GM08714 (cell line): ENCODE data around the gene ERBB4.
"Not testable (repeated sequence)": the region's sequence is repeated elsewhere in the genome, so short reads cannot be mapped to it uniquely, and the experiment has no call there.

Experiments
- H3K4me3 ChIP-seq: fragments of 200-500 bp; sonication (Bioruptor generic); 2 replicates; pipeline ENCODE4 v1.5.1; 2014; ENCODE audit warnings: mild to moderate bottlenecking, low read length, inconsistent platforms
- ZNF274 ChIP-seq: IDR thresholded peaks from 2 replicates; pipeline ENCODE4 v1.6.1; 2012; ENCODE audit warnings: mild to moderate bottlenecking, low read depth, low read length

Gene ERBB4

GRCh38 chr2:211598238-211598637 is 940.4 kb downstream of the ERBB4 start:
- TF ChIP-seq ZNF274, result no peak
- no peak overlapping the region for H3K4me3 ChIP-seq

GRCh38 chr2:211592006-211592405 is 946.6 kb downstream of the ERBB4 start:
- not testable (repeated sequence) for H3K4me3 ChIP-seq

- no peak for TF ChIP-seq ZNF274
- H3K4me3 ChIP-seq, result no peak overlapping the region
Measured at GRCh38 chr2:211591426-211591825, 947.2 kb downstream of the ERBB4 start.

- H3K4me3 ChIP-seq, result no peak overlapping the region
- TF ChIP-seq ZNF274, result no peak
Measured at GRCh38 chr2:211568439-211568838, 970.2 kb downstream of the ERBB4 start.

DNA sequence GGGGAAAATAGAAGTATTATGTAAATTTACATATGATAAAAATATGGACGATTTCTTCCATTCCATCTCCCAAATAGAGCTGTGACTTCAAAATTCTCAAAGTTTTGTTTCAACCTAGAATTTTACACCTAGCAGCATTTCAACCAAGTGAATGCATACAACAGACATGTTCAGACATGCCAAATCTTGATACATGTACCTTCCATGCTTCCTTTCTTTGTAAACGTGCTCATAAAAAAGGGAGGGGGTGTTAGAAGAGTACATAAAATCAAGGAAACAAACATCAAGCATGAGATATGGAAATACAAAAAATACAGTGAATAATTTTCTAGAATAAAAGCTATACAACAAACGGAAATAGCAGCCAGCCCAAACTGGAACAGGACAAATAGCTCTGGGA is 974.2 kb downstream of the ERBB4 start:
- H3K4me3 ChIP-seq, result no peak overlapping the region
- TF ChIP-seq ZNF274, result no peak

DNA sequence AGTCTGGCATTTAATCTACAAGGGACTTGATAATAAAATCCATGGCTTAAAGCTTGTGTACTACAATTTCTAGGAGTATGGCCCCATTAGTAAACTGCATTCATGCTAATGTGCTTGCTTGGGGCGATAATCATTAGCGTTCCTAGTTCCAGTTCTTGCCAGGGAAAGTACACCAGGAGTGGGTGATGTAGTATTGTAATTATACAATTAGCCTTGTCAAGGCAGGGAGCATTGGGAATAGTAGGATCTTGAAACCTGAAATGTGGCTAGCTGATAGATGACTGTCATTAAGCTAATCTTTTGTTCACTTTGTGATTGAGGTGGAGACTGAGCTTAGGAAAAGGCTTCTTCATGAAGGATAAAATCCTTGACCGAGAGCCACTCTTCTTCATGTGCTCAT is 993.0 kb downstream of the ERBB4 start:
- TF ChIP-seq ZNF274, result no peak
- no peak overlapping the region for H3K4me3 ChIP-seq

DNA sequence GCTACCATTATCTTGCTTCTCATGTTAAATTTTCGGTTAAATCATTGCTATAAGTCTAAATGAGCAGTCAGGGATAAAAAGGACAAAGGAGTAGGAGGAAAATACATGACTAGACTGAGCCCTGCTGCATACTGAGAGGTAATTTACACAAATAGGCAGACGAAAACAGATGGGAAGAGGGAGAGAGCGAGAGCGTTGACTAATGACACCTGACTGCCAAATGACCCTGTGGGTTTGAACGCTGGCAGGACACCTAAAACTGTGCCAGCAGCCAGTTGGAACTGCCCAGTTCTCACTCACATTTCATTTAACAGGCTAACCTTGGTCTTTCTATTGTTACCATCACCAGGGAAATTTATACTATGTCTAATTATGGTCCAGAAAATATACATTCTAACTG is 1004.0 kb downstream of the ERBB4 start:
- TF ChIP-seq ZNF274, result no peak

DNA sequence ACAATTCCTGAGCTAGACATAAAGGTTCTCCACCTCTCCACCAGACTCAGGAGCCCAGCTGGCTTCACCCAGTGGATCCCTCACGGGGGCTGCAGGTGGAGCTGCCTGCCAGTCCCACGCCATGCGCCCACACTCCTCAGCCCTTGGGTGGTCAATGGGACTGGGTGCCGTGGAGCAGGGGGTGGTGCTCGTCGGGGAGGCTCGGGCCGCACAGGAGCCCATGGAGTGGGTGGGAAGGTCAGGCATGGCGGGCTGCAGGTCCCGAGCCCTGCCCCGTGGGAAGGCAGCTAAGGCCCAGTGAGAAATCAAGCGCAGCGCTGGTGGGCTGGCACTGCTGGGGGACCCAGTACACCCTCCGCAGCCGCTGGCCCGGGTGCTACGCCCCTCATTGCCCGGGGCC is 1014.4 kb downstream of the ERBB4 start:
- H3K4me3 ChIP-seq, result not testable (repeated sequence)

More for the DNA sequence above, 1004.0 kb downstream of the ERBB4 start:
- H3K4me3 ChIP-seq, result no peak overlapping the region

DNA sequence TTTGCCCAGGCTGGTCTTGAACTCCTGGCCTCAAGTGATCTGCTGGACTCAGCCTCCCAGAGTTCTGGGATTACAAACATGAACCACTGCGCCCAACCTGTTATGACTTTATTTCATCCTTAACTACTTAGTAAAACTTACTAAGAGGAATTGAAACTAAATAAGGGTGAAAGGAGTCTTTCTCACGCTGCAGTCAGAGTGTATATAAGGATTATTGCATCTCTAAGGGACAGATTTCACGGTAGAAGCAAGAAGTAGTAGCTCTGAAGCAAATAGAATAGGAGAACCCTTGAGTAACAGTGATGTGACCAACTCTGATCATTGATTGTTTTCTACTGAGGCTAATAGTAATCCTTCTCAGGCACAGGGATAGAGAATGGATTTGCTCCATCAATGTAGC is 1022.1 kb downstream of the ERBB4 start:
- no peak overlapping the region for H3K4me3 ChIP-seq
- no peak for TF ChIP-seq ZNF274

- TF ChIP-seq ZNF274, result no peak
- no peak overlapping the region for H3K4me3 ChIP-seq
Measured at GRCh38 chr2:211514049-211514448, 1024.6 kb downstream of the ERBB4 start.

DNA sequence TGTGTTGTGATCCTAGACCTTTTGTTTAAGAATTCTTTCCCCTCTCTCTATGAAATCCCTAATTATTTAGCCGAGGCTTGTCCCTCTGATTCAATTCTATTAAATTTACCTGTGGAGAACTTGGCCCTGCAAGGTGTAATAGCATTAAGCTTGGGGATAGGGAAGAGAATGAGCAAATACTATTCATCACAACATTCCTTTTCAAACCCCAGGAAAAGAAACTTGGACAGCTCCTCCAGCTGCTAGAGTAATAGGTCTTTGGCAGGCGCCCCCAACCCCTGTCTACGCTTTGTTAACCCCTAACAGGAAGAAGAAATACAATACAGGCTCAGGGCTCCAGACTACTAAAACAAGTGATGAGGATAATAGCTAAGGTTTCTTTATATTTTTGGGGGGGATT is 1025.2 kb downstream of the ERBB4 start:
- no peak for TF ChIP-seq ZNF274
- H3K4me3 ChIP-seq, result no peak overlapping the region

GRCh38 chr2:211512806-211513205 is 1025.8 kb downstream of the ERBB4 start:
- TF ChIP-seq ZNF274, result no peak
- H3K4me3 ChIP-seq, result no peak overlapping the region

- H3K4me3 ChIP-seq, result no peak overlapping the region
- TF ChIP-seq ZNF274, result no peak
Measured at GRCh38 chr2:211503856-211504255, 1034.7 kb downstream of the ERBB4 start.

- H3K4me3 ChIP-seq, result no peak overlapping the region
- no peak for TF ChIP-seq ZNF274
Measured at GRCh38 chr2:211503198-211503597, 1035.4 kb downstream of the ERBB4 start.

- no peak for TF ChIP-seq ZNF274
- H3K4me3 ChIP-seq, result no peak overlapping the region
Measured at GRCh38 chr2:211498551-211499205, 1039.9 kb downstream of the ERBB4 start.

DNA sequence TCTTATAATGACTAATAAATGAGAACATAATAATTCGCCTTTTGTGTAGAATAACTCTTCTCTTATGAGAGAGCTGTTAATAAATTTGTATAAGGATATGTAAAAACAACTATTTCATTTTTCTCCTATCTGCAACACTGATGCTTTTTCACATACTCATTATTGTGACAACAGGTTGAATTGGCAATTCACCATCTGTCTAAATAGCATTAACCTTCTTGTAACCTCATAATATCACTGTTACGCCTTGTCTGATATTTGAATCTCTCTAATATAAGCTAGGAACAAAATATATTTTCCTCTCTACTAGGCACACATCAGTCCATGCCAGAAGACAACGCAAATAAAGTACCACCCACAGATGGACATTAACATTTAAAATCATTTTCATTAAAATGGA is 1043.3 kb downstream of the ERBB4 start:
- H3K4me3 ChIP-seq, result no peak overlapping the region
- TF ChIP-seq ZNF274, result no peak
